Subcutaneous adipose tissue (tissue), 4 donors: Measurements from ENCODE around the gene C3orf20. TPM values are rescaled to one million over a fixed set of nuclear protein-coding genes. Genes with fewer than 3 reads are reported as not detected.

Experiments used
- CTCF ChIP-seq: fragments of 450-650 bp; IDR thresholded peaks from one replicate; pipeline ENCODE4 v1.5.1; 2016; ENCODE audit warnings: low read depth, mild to moderate bottlenecking, control low read depth, antibody characterized with exemption, moderate library complexity
- total RNA-seq, 4 donors: library from RNA; depleted of rRNA; stranded (reverse); fragments of >200 nt; gene quantifications; one replicate each; pipeline ENCODE4 v1.1.0, GENCODE V29; 2016

Gene C3orf20
- total RNA-seq: under 1 TPM in 1 of 4 donors, not detected in 3; 0.16 TPM

- no peak for TF ChIP-seq CTCF
Observed at GRCh38 chr3:14674841-14675240, at the start of gene C3orf20. Gene C3orf20, plus strand, starts transcription at chr3:14675141. Its CDS starts 7,573 bp downstream, at chr3:14682714.

GRCh38 chr3:14625443-14625842 is 49.5 kb upstream of the C3orf20 start:
- no peak for TF ChIP-seq CTCF

GRCh38 chr3:14627815-14628214 is 47.1 kb upstream of the C3orf20 start:
- TF ChIP-seq CTCF: no peak

- no peak for TF ChIP-seq CTCF
Observed at GRCh38 chr3:14628406-14628805, 46.5 kb upstream of the C3orf20 start.

- no peak for TF ChIP-seq CTCF
Observed at GRCh38 chr3:14630404-14631100, 44.4 kb upstream of the C3orf20 start.

- no peak for TF ChIP-seq CTCF
Observed at GRCh38 chr3:14631101-14631497, 43.8 kb upstream of the C3orf20 start.

- TF ChIP-seq CTCF: no peak
Observed at GRCh38 chr3:14631687-14632441, 43.1 kb upstream of the C3orf20 start.
